GM21576 (cell line): Measurements from ENCODE around the gene PLD3.
"Not testable (repeated sequence)": the region's sequence is repeated elsewhere in the genome, so short reads cannot be mapped to it uniquely, and the experiment has no call there.

ENCODE experiments used
- ATAC-seq: cut with Tn5 transposase; IDR thresholded peaks from one replicate; pipeline ENCODE4 v1.9.1; 2021; ENCODE audit warnings: mild to moderate bottlenecking, moderate library complexity; ENCODE audit not compliant: unreplicated experiment

The PLD3 gene

GRCh38 chr19:40362160-40362559 is 13.7 kb downstream of the PLD3 start:
- ATAC-seq: no peak

GRCh38 chr19:40363069-40363468 is 14.6 kb downstream of the PLD3 start:
- ATAC-seq: no peak

DNA sequence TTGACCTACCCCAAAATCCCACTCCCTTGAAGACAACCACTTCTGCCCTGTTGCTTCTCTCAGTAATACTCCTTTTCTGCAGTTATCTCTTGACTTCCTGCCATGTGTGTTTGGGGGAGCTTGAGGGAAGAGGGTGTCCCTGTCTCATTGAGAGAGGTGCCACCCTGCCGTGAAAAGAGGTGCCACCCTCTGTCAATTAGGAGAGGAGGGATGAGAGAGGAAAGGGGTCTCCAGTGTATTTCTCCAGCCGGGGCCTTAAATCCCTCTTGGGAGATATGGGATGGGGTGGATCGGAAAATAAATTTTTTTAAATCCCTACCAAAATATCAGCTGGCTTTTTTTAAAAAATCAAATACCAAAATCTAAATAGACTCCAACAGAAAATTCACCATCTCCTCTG is 16.5 kb downstream of the PLD3 start:
- no peak for ATAC-seq

- no peak for ATAC-seq
These were observed 17.3 kb downstream of the PLD3 start for GRCh38 chr19:40365613-40366401.

DNA sequence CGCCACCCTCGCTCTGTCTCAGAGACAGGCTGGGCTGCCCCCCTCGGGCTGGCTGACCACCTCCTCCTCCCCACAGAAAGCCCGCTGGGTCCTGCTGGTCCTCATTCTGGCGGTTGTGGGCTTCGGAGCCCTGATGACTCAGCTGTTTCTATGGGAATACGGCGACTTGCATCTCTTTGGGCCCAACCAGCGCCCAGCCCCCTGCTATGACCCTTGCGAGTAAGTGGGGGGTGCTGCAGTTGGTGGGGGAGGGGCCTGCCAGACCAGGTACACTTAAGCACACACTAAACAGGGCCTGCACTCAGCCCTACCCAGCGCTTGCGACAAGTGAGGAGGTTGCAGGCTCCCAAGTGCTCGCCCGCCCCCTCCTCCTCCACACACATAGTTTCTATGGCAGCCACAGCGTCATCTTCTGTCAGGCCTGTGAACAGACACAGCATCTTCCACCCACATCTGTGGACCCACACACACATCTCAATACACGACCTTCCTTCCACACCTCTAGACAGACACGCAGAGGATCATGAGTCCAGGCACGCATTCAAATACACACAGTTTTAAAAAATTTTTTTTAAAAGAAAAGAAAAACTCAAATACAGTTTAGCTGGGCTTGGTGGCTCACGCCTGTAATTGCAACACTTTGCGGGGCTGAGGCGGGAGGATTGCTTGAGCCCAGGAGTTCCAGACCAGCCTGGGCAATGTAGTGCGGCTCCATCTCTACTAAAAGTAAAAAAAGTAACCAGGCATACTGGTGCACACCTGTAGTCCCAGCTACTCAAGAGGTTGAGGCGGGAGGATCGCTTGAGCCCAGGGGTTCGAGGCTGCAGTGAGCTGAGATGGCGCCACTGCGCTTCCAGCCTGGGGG is 18.4 kb downstream of the PLD3 start:
- ATAC-seq: no peak

- ATAC-seq: no peak
These were observed 19.3 kb downstream of the PLD3 start for GRCh38 chr19:40367577-40368434.

GRCh38 chr19:40369797-40370196 is 21.3 kb downstream of the PLD3 start:
- no peak for ATAC-seq

GRCh38 chr19:40370253-40370652 is 21.8 kb downstream of the PLD3 start:
- ATAC-seq: not testable (repeated sequence)

GRCh38 chr19:40370997-40371801 is 22.7 kb downstream of the PLD3 start:
- no peak for ATAC-seq

DNA sequence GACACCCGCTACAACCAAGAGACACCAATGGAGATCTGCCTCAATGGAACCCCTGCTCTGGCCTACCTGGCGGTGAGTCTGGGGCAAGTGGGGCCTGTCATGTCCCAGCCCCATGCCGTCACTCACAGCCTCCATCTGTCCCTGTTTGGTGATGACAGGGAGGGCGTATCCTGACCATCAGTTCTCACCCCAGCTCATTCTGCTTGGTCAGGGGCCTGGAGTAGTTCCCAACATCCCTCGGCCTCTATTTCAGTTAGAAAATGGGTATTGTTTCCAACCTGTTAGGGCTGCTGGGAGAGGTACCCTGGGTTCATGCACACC is 23.3 kb downstream of the PLD3 start:
- no peak for ATAC-seq

- ATAC-seq: no peak
These were observed 25.6 kb downstream of the PLD3 start for GRCh38 chr19:40374084-40374483.

GRCh38 chr19:40376286-40376862 is 27.9 kb downstream of the PLD3 start:
- ATAC-seq: no peak

GRCh38 chr19:40377876-40378385 is 29.4 kb downstream of the PLD3 start:
- no peak for ATAC-seq

GRCh38 chr19:40378509-40378908 is 30.0 kb downstream of the PLD3 start:
- ATAC-seq: no peak

GRCh38 chr19:40379446-40380198 is 31.1 kb downstream of the PLD3 start:
- ATAC-seq: no peak

DNA sequence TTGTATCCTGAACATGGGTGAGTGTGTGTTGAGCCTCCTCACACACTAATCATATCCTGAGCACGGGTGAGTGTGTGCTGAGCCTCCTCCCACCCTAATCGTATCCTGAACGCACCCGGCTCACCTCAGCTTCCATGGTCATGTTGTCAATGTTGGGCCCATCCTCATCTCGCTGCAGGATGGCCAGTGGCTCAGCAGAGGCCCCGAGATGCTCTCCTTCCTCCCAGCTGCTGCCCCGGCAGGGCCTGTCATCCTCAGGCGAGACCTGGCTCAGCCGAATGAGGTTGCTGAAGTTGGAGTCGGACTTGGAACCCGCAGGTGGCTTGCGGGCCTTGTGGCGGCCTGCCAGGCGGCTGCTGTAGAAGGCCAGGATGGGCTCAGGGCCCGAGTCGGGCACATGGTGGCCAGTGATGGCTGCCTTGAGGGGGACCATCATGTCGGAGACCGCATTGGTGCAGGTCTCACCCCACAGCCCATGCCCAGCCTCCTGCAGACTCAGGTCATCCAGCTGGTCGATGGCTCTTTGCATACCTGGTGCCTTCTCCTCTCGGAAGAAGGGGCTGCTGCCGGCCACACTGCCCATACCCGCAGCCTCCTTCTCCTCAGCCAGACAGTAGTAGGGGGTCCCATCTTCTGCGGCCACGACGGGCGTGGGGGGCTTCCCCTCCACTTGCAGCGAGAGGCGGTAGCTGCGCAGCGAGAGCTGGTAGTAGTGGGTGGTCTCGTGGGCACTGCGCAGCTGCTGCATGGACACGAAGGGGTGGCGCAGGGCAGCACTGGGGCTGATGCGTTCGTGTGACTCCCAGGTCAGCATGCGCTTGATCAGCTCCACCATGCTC is 31.9 kb downstream of the PLD3 start:
- ATAC-seq: no peak

GRCh38 chr19:40381321-40381720 is 32.8 kb downstream of the PLD3 start:
- ATAC-seq: no peak

GRCh38 chr19:40383668-40384248 is 35.3 kb downstream of the PLD3 start:
- ATAC-seq: no peak
